ENCODE data around the gene ORM2.

The ORM2 gene

GRCh38 chr9:114301798-114302565 lies 27.7 kb upstream of the ORM2 start:
- DNase-seq (ENCODE audit: low read depth), result no peak
- no peak for TF ChIP-seq CTCF (IDR thresholded peaks at IDR 0.05; ENCODE audit: low read depth, low read length, missing control alignments)
- H3K4me3 ChIP-seq (ENCODE audit: low read depth, low read length), result no peak overlapping the region
- in situ Hi-C loops (cut with HindIII; ENCODE audit: low sequenced_read_pairs), result no loop called here

GRCh38 chr9:114302727-114303126 lies 26.9 kb upstream of the ORM2 start:
- no peak overlapping the region for H3K4me3 ChIP-seq (ENCODE audit: low read depth, low read length)
- TF ChIP-seq CTCF (IDR thresholded peaks at IDR 0.05; ENCODE audit: low read depth, low read length, missing control alignments), result no peak
- in situ Hi-C loops (cut with HindIII; ENCODE audit: low sequenced_read_pairs), result no loop called here
- DNase-seq (ENCODE audit: low read depth), result no peak

GRCh38 chr9:114303571-114303970 lies 26.1 kb upstream of the ORM2 start:
- in situ Hi-C loops (cut with HindIII; ENCODE audit: low sequenced_read_pairs), result no loop called here
- no peak overlapping the region for H3K4me3 ChIP-seq (ENCODE audit: low read depth, low read length)
- DNase-seq (ENCODE audit: low read depth), result no peak
- TF ChIP-seq CTCF (IDR thresholded peaks at IDR 0.05; ENCODE audit: low read depth, low read length, missing control alignments), result no peak

GRCh38 chr9:114303977-114304376 lies 25.7 kb upstream of the ORM2 start:
- no peak for DNase-seq (ENCODE audit: low read depth)
- H3K4me3 ChIP-seq (ENCODE audit: low read depth, low read length), result no peak overlapping the region
- in situ Hi-C loops (cut with HindIII; ENCODE audit: low sequenced_read_pairs), result no loop called here
- no peak for TF ChIP-seq CTCF (IDR thresholded peaks at IDR 0.05; ENCODE audit: low read depth, low read length, missing control alignments)

GRCh38 chr9:114304416-114305188 lies 25.1 kb upstream of the ORM2 start:
- H3K4me3 ChIP-seq (ENCODE audit: low read depth, low read length), result no peak overlapping the region
- in situ Hi-C loops (cut with HindIII; ENCODE audit: low sequenced_read_pairs), result no loop called here
- DNase-seq (ENCODE audit: low read depth), result no peak
- TF ChIP-seq CTCF (IDR thresholded peaks at IDR 0.05; ENCODE audit: low read depth, low read length, missing control alignments), result no peak

GRCh38 chr9:114307899-114308267 lies 21.8 kb upstream of the ORM2 start:
- in situ Hi-C loops (cut with HindIII; ENCODE audit: low sequenced_read_pairs), result no loop called here
- TF ChIP-seq CTCF (IDR thresholded peaks at IDR 0.05; ENCODE audit: low read depth, low read length, missing control alignments), result no peak
- DNase-seq (ENCODE audit: low read depth), result no peak
- no peak overlapping the region for H3K4me3 ChIP-seq (ENCODE audit: low read depth, low read length)
